Glutamatergic neuron (in vitro differentiated cells): ENCODE results near the gene CLRN3. TPM values are rescaled to one million over a fixed set of nuclear protein-coding genes. Genes with fewer than 3 reads are reported as not detected.

Source experiments
- DNase-seq: peaks from one replicate; pipeline ENCODE4 v3.0.0; 2022
- H3K27ac Mint-ChIP-seq: one replicate; pipeline ENCODE4 v1.8.0; 2020; ENCODE audit warnings: mild to moderate bottlenecking, mixed read lengths, inconsistent platforms; ENCODE audit not compliant: unreplicated experiment
- H3K27me3 Mint-ChIP-seq: one replicate; pipeline ENCODE4 v1.8.0; 2020; ENCODE audit warnings: mild to moderate bottlenecking, moderate library complexity, mixed read lengths, inconsistent platforms; ENCODE audit not compliant: unreplicated experiment
- H3K36me3 Mint-ChIP-seq: one replicate; pipeline ENCODE4 v1.8.0; 2020; ENCODE audit warnings: mild to moderate bottlenecking, mixed read lengths, inconsistent platforms; ENCODE audit not compliant: unreplicated experiment
- H3K4me1 Mint-ChIP-seq: one replicate; pipeline ENCODE4 v1.8.0; 2020; ENCODE audit warnings: mild to moderate bottlenecking, low read depth, mixed read lengths, inconsistent platforms; ENCODE audit not compliant: unreplicated experiment
- H3K4me3 Mint-ChIP-seq: one replicate; pipeline ENCODE4 v1.8.0; 2020; ENCODE audit warnings: mild to moderate bottlenecking, mixed read lengths, inconsistent platforms; ENCODE audit not compliant: unreplicated experiment
- H3K9me3 Mint-ChIP-seq: one replicate; pipeline ENCODE4 v1.8.0; 2020; ENCODE audit warnings: mild to moderate bottlenecking, moderate library complexity, mixed read lengths, inconsistent platforms; ENCODE audit not compliant: unreplicated experiment
- CTCF ChIP-seq: fragments of 200-600 bp; sonication (generic); IDR thresholded peaks from one replicate; pipeline ENCODE4 v1.5.0; 2021; ENCODE audit not compliant: partially characterized antibody, unreplicated experiment
- total RNA-seq: library from RNA; stranded (reverse); fragmentation: NEBNext Ultra II Directional; extraction: Animal tissue kit (Norgen Biotek cat#: 25700); gene quantifications from one replicate; pipeline ENCODE4 v1.2.1, GENCODE V29; 2021; ENCODE audit not compliant: unreplicated experiment

Gene CLRN3
- total RNA-seq, 1 donor from 2014 or later, result not detected

GRCh38 chr10:127874671-127875448 lies 17.9 kb downstream of the CLRN3 start:
- peaks cover 5% of the 10 kb centered on the region for H3K36me3 Mint-ChIP-seq
- no peaks in the 10 kb centered on the region for H3K9me3 Mint-ChIP-seq
- no peak overlapping the region for H3K4me3 Mint-ChIP-seq
- peaks cover 3% of the 10 kb centered on the region for H3K4me1 Mint-ChIP-seq
- no peak for DNase-seq
- H3K27ac Mint-ChIP-seq, result no peak overlapping the region
- peaks cover 5% of the 10 kb centered on the region for H3K27me3 Mint-ChIP-seq
- TF ChIP-seq CTCF, result no peak

DNA sequence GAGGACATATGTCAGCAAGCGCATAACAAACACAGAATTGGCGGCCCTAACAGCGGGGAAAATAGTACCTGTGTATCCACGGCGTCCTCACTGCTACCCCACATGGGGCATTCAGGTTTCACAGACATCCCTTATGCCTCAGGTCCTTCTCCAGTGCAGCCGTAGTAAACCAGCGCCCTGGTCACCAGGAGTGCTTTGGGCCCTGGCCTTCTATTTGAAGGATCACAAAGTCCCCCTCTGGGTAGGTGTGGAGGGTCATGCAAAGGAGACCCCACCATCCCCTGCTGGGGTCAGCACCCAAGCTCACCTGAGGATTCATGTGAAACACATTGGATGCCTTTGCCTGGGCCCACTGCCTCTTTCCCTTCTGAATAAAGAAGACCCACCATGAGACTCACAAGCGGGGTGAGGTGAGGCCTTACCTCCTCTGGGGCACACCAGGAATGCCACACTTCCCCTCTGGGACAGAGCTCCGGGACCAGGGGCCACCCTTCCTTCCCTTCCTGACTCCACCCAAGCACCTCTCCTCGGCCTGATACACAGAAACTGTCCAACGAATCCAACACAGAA lies 18.8 kb downstream of the CLRN3 start:
- Mint-ChIP-seq H3K27me3 (peaks cover 5% of the 10 kb centered on the region), H3K4me1 (peaks cover 3% of the 10 kb centered on the region), H3K4me3 (no peak overlapping the region)

DNA sequence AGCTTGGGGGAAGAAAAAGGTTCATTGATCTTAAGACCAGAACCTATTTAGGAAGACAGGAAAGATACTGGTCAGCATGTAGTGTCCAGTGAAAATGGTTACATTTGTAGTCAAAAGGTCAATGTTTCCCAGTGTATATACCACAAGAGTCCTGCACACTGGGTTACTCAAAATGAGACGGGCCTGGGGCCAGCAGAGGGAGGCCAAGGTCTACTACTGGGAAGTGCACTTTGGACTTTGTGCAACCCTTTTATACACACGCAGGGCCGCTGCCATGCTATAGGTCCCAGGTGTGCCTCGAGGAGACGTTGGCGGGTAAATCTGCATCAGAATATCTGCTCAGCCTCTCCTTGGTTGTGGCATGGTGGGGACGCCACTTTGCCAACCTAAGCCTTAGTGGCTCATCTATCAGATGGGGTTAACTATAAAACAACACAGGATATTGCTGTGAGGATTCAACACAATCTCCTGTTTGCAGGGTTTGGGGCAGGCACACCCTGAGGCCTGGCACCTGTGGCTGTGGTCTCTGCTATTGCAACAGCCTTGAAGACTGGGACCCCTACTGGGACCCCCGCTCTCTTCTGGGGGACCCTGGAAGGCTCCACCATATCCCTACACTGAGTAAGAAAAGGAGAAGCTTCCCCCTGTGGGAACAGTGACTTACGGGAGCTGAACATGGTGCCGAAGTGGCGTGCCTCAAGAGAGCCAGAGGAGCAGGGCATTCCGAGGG lies 19.7 kb downstream of the CLRN3 start:
- DNase-seq, result no peak

More for the DNA sequence above, 18.8 kb downstream of the CLRN3 start:
- Mint-ChIP-seq H3K27ac (no peak overlapping the region), H3K9me3 (no peaks in the 10 kb centered on the region), H3K36me3 (peaks cover 8% of the 10 kb centered on the region)
- DNase-seq, result no peak
- TF ChIP-seq CTCF, result no peak

GRCh38 chr10:127872011-127872761 lies 20.6 kb downstream of the CLRN3 start:
- Mint-ChIP-seq H3K36me3 (peaks cover 8% of the 10 kb centered on the region), H3K4me1 (peaks cover 3% of the 10 kb centered on the region)

More for the DNA sequence above, 19.7 kb downstream of the CLRN3 start:
- H3K27ac Mint-ChIP-seq, result peak overlapping the region; percentile 2
- H3K4me1 Mint-ChIP-seq, result peaks cover 3% of the 10 kb centered on the region
- no peak for TF ChIP-seq CTCF
- H3K9me3 Mint-ChIP-seq, result no peaks in the 10 kb centered on the region
- peaks cover 5% of the 10 kb centered on the region for H3K27me3 Mint-ChIP-seq
- no peak overlapping the region for H3K4me3 Mint-ChIP-seq
- peaks cover 8% of the 10 kb centered on the region for H3K36me3 Mint-ChIP-seq

More at GRCh38 chr10:127872011-127872761, 20.6 kb downstream of the CLRN3 start:
- Mint-ChIP-seq H3K27me3 (peaks cover 2% of the 10 kb centered on the region), H3K4me3 (no peak overlapping the region), H3K27ac (peak overlapping the region; percentile 2), H3K9me3 (no peaks in the 10 kb centered on the region)
- no peak for DNase-seq
- no peak for TF ChIP-seq CTCF
